Glutamatergic neuron (in vitro differentiated cells): ENCODE data around the gene TULP3. TPM values are rescaled to one million over a fixed set of nuclear protein-coding genes. Genes with fewer than 3 reads are reported as not detected.

ENCODE experiments used
- DNase-seq: peaks from one replicate; pipeline ENCODE4 v3.0.0; 2022
- H3K27ac Mint-ChIP-seq: one replicate; pipeline ENCODE4 v1.8.0; 2020; ENCODE audit warnings: mild to moderate bottlenecking, mixed read lengths, inconsistent platforms; ENCODE audit not compliant: unreplicated experiment
- H3K27me3 Mint-ChIP-seq: one replicate; pipeline ENCODE4 v1.8.0; 2020; ENCODE audit warnings: mild to moderate bottlenecking, moderate library complexity, mixed read lengths, inconsistent platforms; ENCODE audit not compliant: unreplicated experiment
- H3K36me3 Mint-ChIP-seq: one replicate; pipeline ENCODE4 v1.8.0; 2020; ENCODE audit warnings: mild to moderate bottlenecking, mixed read lengths, inconsistent platforms; ENCODE audit not compliant: unreplicated experiment
- H3K4me1 Mint-ChIP-seq: one replicate; pipeline ENCODE4 v1.8.0; 2020; ENCODE audit warnings: mild to moderate bottlenecking, low read depth, mixed read lengths, inconsistent platforms; ENCODE audit not compliant: unreplicated experiment
- H3K4me3 Mint-ChIP-seq: one replicate; pipeline ENCODE4 v1.8.0; 2020; ENCODE audit warnings: mild to moderate bottlenecking, mixed read lengths, inconsistent platforms; ENCODE audit not compliant: unreplicated experiment
- H3K9me3 Mint-ChIP-seq: one replicate; pipeline ENCODE4 v1.8.0; 2020; ENCODE audit warnings: mild to moderate bottlenecking, moderate library complexity, mixed read lengths, inconsistent platforms; ENCODE audit not compliant: unreplicated experiment
- CTCF ChIP-seq: fragments of 200-600 bp; sonication (generic); IDR thresholded peaks from one replicate; pipeline ENCODE4 v1.5.0; 2021; ENCODE audit not compliant: partially characterized antibody, unreplicated experiment
- total RNA-seq: library from RNA; stranded (reverse); fragmentation: NEBNext Ultra II Directional; extraction: Animal tissue kit (Norgen Biotek cat#: 25700); gene quantifications from one replicate; pipeline ENCODE4 v1.2.1, GENCODE V29; 2021; ENCODE audit not compliant: unreplicated experiment

Gene TULP3
- total RNA-seq, 1 donor from 2014 or later, result 12.5 TPM

- Mint-ChIP-seq H3K36me3 (no peaks in the 10 kb centered on the region), H3K4me3 (peak within 1 kb of the TSS; percentile 98), H3K4me1 (peaks cover 9% of the 10 kb centered on the region), H3K27me3 (no peaks in the 10 kb centered on the region), H3K27ac (peak within 1 kb of the TSS; percentile 89), H3K9me3 (peaks cover 6% of the 10 kb centered on the region)
- no peak for TF ChIP-seq CTCF
- DNase-seq, result peak; percentile 92
These were observed 13.4 kb upstream of the TULP3 start, which contains the start of the genes FOXM1 and RHNO1 for GRCh38 chr12:2877047-2877952. FOXM1 (minus strand) TSS chr12:2877174; CDS start chr12:2874478, 2,696 bp downstream. RHNO1 (plus strand) TSS chr12:2877223; CDS start chr12:2885367, 8,144 bp downstream.

- no peaks in the 10 kb centered on the region for H3K36me3 Mint-ChIP-seq
- H3K27me3 Mint-ChIP-seq, result no peaks in the 10 kb centered on the region
- TF ChIP-seq CTCF, result no peak
- peak overlapping the region; percentile 41 for H3K27ac Mint-ChIP-seq
- H3K4me3 Mint-ChIP-seq, result peak overlapping the region; percentile 98
- H3K9me3 Mint-ChIP-seq, result peaks cover 6% of the 10 kb centered on the region
- DNase-seq, result no peak
- H3K4me1 Mint-ChIP-seq, result peaks cover 9% of the 10 kb centered on the region
These were observed 12.5 kb upstream of the TULP3 start for GRCh38 chr12:2877953-2878732.

GRCh38 chr12:2879853-2880252, 10.8 kb upstream of the TULP3 start:
- no peak for DNase-seq
- TF ChIP-seq CTCF, result no peak
- Mint-ChIP-seq H3K36me3 (no peaks in the 10 kb centered on the region), H3K9me3 (peaks cover 6% of the 10 kb centered on the region), H3K4me3 (no peak overlapping the region), H3K27me3 (peaks cover 2% of the 10 kb centered on the region), H3K27ac (no peak overlapping the region), H3K4me1 (peaks cover 9% of the 10 kb centered on the region)

- no peak for DNase-seq
- Mint-ChIP-seq H3K4me1 (peaks cover 2% of the 10 kb centered on the region), H3K36me3 (no peaks in the 10 kb centered on the region), H3K9me3 (no peaks in the 10 kb centered on the region), H3K27ac (no peak overlapping the region), H3K4me3 (no peak overlapping the region), H3K27me3 (peaks cover 2% of the 10 kb centered on the region)
- TF ChIP-seq CTCF, result no peak
These were observed 5.9 kb upstream of the TULP3 start for GRCh38 chr12:2884810-2885209.
